HepG2 (cell line): Measurements from ENCODE around the gene TSSK2. TPM values are rescaled to one million over a fixed set of nuclear protein-coding genes. Genes with fewer than 3 reads are reported as not detected.

Experiments
- BRD4 ChIP-seq: sonication (generic); formaldehyde crosslinking; IDR thresholded peaks from 2 replicates; pipeline ENCODE4 v1.4.0; 2020; ENCODE audit warnings: missing genetic modification reagents
- GFI1 ChIP-seq: sonication (generic); formaldehyde crosslinking; IDR thresholded peaks from 2 replicates; pipeline ENCODE4 v1.5.0; 2020; ENCODE audit warnings: missing genetic modification reagents, mild to moderate bottlenecking, borderline replicate concordance
- NR2F1 ChIP-seq, 2 experiments: fragments of 450-650 bp in 1 of 2; formaldehyde crosslinking in 1 of 2; IDR thresholded peaks; 2 replicates each; pipeline versions ENCODE4 v1.5.0 to v1.6.1; 2016 to 2020; ENCODE audit warnings: mild to moderate bottlenecking in 1 of 2, missing compliant biosample characterization in 1 of 2, missing genetic modification reagents in 1 of 2, moderate library complexity in 1 of 2
- RBFOX2 ChIP-seq: fragments of 200-400 bp; formaldehyde crosslinking; IDR thresholded peaks from 2 replicates; pipeline ENCODE4 v1.6.1; 2017; ENCODE audit warnings: low read depth, mild to moderate bottlenecking, low read length
- RELA ChIP-seq: sonication (generic); formaldehyde crosslinking; IDR thresholded peaks from 2 replicates; pipeline ENCODE4 v1.4.0; 2020; ENCODE audit warnings: missing genetic modification reagents
- SALL1 ChIP-seq: sonication (generic); formaldehyde crosslinking; IDR thresholded peaks from 2 replicates; pipeline ENCODE4 v1.8.0; 2022; ENCODE audit warnings: mild to moderate bottlenecking, missing genetic modification reagents
- SPEN ChIP-seq: sonication (generic); formaldehyde crosslinking; IDR thresholded peaks from 2 replicates; pipeline ENCODE4 v1.5.1; 2020; ENCODE audit warnings: low read depth, mild to moderate bottlenecking, missing genetic modification reagents
- YEATS2 ChIP-seq: sonication (generic); formaldehyde crosslinking; IDR thresholded peaks from 2 replicates; pipeline ENCODE4 v1.4.0; 2020; ENCODE audit warnings: missing genetic modification reagents, borderline replicate concordance
- ZNF225 ChIP-seq: sonication (generic); formaldehyde crosslinking; IDR thresholded peaks from 2 replicates; pipeline ENCODE4 v1.4.0; 2020; ENCODE audit warnings: mild to moderate bottlenecking, missing genetic modification reagents
- ZNF234 ChIP-seq: sonication (generic); formaldehyde crosslinking; conservative IDR thresholded peaks from 2 replicates; pipeline ENCODE4 v1.5.1; 2020; ENCODE audit warnings: mild to moderate bottlenecking, missing genetic modification reagents
- ZNF451 ChIP-seq: sonication (generic); formaldehyde crosslinking; IDR thresholded peaks from 2 replicates; pipeline ENCODE4 v1.5.0; 2020; ENCODE audit warnings: mild to moderate bottlenecking, missing genetic modification reagents
- ZNF501 ChIP-seq: sonication (generic); formaldehyde crosslinking; IDR thresholded peaks from 2 replicates; pipeline ENCODE4 v1.5.1; 2020; ENCODE audit warnings: mild to moderate bottlenecking, moderate library complexity, missing genetic modification reagents
- ZNF547 ChIP-seq: sonication (generic); formaldehyde crosslinking; IDR thresholded peaks from 2 replicates; pipeline ENCODE4 v1.5.1; 2020; ENCODE audit warnings: mild to moderate bottlenecking, missing genetic modification reagents
- ZNF737 ChIP-seq: sonication (generic); formaldehyde crosslinking; IDR thresholded peaks from 2 replicates; pipeline ENCODE4 v1.5.0; 2020; ENCODE audit warnings: missing genetic modification reagents, mild to moderate bottlenecking, borderline replicate concordance
- polyA plus RNA-seq, 8 experiments: library from polyadenylated mRNA; depleted of rRNA in 3 of 8; stranded (reverse) in 7 of 8; unstranded in 1 of 8; fragments of >200 nt; fragmentation: Illumina TruSeq in 4 of 8; extraction: Trizol in 4 of 8; gene quantifications; 2 replicates each; pipeline versions ENCODE4 v1.2.1 to v1.2.3, GENCODE V29; 2011 to 2016; ENCODE audit warnings: low read depth in 4 of 8, missing spikeins in 1 of 8, mixed read lengths in 1 of 8; ENCODE audit not compliant: insufficient read depth in 1 of 8
- total RNA-seq, 5 experiments: library from RNA; depleted of rRNA; stranded (reverse); fragments of >200 nt; fragmentation: Illumina TruSeq; extraction: Trizol; gene quantifications; 2 replicates each; pipeline ENCODE4 v1.2.3, GENCODE V29; 2016; ENCODE audit warnings: low read depth in 1 of 5
- TF ChIP-seq, protein P1 (sequence below): sonication (generic); formaldehyde crosslinking; IDR thresholded peaks from 2 replicates; pipeline ENCODE4 v1.4.0; 2020; ENCODE audit warnings: mild to moderate bottlenecking, missing genetic modification reagents
- TF ChIP-seq, protein P2 (sequence below): IDR thresholded peaks from 2 replicates; pipeline ENCODE4 v1.6.1; 2016; ENCODE audit warnings: low read depth, control low read depth

TSSK2 gene
- total and polyA plus RNA-seq, 2 of the 13 experiments (the other 11 are each of a cell fraction or from before 2014, with no cell fraction given) = not detected

GRCh38 chr22:19175026-19175601 is 44.0 kb downstream of the TSSK2 start (continued):
- TF ChIP-seq, protein P1, sequence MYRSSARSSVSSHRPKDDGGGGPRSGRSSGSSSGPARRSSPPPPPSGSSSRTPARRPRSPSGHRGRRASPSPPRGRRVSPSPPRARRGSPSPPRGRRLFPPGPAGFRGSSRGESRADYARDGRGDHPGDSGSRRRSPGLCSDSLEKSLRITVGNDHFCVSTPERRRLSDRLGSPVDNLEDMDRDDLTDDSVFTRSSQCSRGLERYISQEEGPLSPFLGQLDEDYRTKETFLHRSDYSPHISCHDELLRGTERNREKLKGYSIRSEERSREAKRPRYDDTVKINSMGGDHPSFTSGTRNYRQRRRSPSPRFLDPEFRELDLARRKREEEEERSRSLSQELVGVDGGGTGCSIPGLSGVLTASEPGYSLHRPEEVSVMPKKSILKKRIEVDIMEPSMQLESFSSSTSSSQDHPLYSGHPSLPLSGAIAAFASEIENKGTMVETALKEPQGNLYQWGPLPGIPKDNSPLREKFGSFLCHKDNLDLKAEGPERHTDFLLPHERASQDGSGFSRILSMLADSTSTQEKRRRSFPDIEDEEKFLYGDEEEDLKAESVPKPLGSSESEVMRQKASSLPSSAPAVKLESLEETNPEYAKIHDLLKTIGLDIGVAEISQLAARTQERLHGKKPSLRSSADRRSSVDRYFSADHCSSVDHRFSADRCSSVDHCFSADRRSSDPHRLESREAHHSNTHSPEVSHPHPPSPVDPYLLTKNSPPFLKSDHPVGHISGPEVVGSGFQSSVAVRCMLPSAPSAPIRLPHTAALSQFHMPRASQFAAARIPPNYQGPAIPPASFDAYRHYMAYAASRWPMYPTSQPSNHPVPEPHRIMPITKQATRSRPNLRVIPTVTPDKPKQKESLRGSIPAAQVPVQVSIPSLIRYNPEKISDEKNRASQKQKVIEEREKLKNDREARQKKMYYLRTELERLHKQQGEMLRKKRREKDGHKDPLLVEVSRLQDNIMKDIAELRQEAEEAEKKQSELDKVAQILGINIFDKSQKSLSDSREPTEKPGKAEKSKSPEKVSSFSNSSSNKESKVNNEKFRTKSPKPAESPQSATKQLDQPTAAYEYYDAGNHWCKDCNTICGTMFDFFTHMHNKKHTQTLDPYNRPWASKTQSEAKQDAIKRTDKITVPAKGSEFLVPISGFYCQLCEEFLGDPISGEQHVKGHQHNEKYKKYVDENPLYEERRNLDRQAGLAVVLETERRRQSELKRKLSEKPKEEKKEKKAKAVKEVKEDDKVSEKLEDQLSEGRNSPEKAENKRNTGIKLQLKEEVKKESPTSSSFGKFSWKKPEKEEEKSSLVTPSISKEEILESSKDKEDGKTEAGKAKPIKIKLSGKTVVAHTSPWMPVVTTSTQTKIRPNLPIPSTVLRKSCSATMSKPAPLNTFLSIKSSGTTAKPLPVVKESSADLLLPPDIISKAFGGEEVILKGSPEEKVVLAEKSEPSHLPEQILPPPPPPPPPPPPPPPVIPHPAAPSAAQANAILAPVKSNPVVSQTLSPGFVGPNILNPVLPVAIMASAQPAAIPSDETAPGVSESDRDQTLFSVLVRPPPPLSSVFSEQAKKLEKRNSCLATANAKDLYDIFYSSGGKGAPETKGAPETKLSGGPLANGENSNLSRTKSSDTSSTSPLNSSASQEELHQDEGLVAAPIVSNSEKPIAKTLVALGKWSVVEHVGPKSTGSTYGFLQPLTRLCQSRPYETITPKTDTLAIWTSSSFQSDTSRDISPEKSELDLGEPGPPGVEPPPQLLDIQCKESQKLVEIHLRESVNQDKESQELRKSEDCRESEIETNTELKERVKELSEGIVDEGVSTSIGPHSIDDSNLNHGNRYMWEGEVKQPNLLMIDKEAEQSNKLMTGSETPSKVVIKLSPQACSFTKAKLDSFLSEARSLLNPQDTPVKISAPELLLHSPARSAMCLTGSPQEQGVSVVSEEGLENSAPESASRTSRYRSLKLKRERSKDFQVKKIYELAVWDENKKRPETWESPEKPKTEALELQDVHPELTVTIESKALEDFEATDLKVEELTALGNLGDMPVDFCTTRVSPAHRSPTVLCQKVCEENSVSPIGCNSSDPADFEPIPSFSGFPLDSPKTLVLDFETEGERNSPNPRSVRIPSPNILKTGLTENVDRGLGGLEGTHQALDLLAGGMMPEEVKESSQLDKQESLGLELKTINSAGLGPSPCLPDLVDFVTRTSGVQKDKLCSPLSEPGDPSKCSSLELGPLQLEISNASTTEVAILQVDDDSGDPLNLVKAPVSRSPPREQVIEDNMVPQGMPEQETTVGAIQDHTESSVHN (CRISPR knock-in tag) = no peak
- TF ChIP-seq SALL1 (no peak), ZNF225 (CRISPR knock-in tag) (no peak), RELA (CRISPR knock-in tag) (no peak), NR2F1 (CRISPR knock-in tag; IDR thresholded peaks at IDR 0.05) (no peak), ZNF547 (CRISPR knock-in tag) (0 out of 2 replicates have a peak, but pooled peaks have one; percentile 26), SPEN (no peak), ZNF501 (peak; percentile 1; the same call in 1 of the 2 replicates), GFI1 (CRISPR knock-in tag) (no peak), ZNF451 (CRISPR knock-in tag) (no peak), ZNF737 (no peak), RBFOX2 (peak; percentile 21; the same call in 1 of the 2 replicates), ZNF234 (CRISPR knock-in tag) (no peak), YEATS2 (no peak), BRD4 (CRISPR knock-in tag) (no peak)
- TF ChIP-seq, protein P2, sequence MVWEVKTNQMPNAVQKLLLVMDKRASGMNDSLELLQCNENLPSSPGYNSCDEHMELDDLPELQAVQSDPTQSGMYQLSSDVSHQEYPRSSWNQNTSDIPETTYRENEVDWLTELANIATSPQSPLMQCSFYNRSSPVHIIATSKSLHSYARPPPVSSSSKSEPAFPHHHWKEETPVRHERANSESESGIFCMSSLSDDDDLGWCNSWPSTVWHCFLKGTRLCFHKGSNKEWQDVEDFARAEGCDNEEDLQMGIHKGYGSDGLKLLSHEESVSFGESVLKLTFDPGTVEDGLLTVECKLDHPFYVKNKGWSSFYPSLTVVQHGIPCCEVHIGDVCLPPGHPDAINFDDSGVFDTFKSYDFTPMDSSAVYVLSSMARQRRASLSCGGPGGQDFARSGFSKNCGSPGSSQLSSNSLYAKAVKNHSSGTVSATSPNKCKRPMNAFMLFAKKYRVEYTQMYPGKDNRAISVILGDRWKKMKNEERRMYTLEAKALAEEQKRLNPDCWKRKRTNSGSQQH (CRISPR knock-in tag) = no peak
